Fibroblast of skin of right biceps (primary cell): ENCODE measurements around the gene ASB9.
A peak's percentile ranks its signal among the peaks of the same experiment; 100 is the strongest.
"Not testable (repeated sequence)": the region's sequence is repeated elsewhere in the genome, so short reads cannot be mapped to it uniquely, and the experiment has no call there.

Experiments used
- DNase-seq: peaks from one replicate; pipeline ENCODE4 v3.0.0-alpha.2; 2013

ASB9 gene

GRCh38 chrX:15240414-15240813, 29.5 kb downstream of the ASB9 start:
- no peak for DNase-seq

GRCh38 chrX:15236146-15236545, 33.7 kb downstream of the ASB9 start:
- no peak for DNase-seq

GRCh38 chrX:15235001-15235400, 34.9 kb downstream of the ASB9 start:
- no peak for DNase-seq

GRCh38 chrX:15233416-15234015, 36.4 kb downstream of the ASB9 start:
- DNase-seq, result no peak

GRCh38 chrX:15224747-15225146, 45.1 kb downstream of the ASB9 start:
- DNase-seq, result no peak

GRCh38 chrX:15221321-15221720, 48.6 kb downstream of the ASB9 start:
- DNase-seq, result peak; percentile 20

GRCh38 chrX:15217161-15217560, 52.7 kb downstream of the ASB9 start:
- DNase-seq, result no peak

GRCh38 chrX:15216280-15216679, 53.6 kb downstream of the ASB9 start:
- DNase-seq, result no peak

- DNase-seq, result no peak
These were observed 54.5 kb downstream of the ASB9 start for GRCh38 chrX:15215366-15215765.

- DNase-seq, result no peak
These were observed 55.3 kb downstream of the ASB9 start for GRCh38 chrX:15214588-15214987.

GRCh38 chrX:15209096-15209495, 60.8 kb downstream of the ASB9 start:
- DNase-seq, result no peak

GRCh38 chrX:15207994-15208393, 61.9 kb downstream of the ASB9 start:
- no peak for DNase-seq

GRCh38 chrX:15207384-15207783, 62.5 kb downstream of the ASB9 start:
- no peak for DNase-seq

GRCh38 chrX:15206306-15206705, 63.6 kb downstream of the ASB9 start:
- DNase-seq, result no peak

GRCh38 chrX:15204130-15204751, 65.6 kb downstream of the ASB9 start:
- no peak for DNase-seq

- no peak for DNase-seq
These were observed 66.2 kb downstream of the ASB9 start for GRCh38 chrX:15203694-15204093.

GRCh38 chrX:15202454-15203177, 67.3 kb downstream of the ASB9 start:
- DNase-seq, result peak; percentile 81

- DNase-seq, result no peak
These were observed 69.0 kb downstream of the ASB9 start for GRCh38 chrX:15200871-15201270.

GRCh38 chrX:15198608-15199202, 71.2 kb downstream of the ASB9 start:
- DNase-seq, result not testable (repeated sequence)

GRCh38 chrX:15194146-15194545, 75.7 kb downstream of the ASB9 start:
- DNase-seq, result peak; percentile 37
